Measurements from ENCODE around the gene SMIM13. TPM values are rescaled to one million over a fixed set of nuclear protein-coding genes. Genes with fewer than 3 reads are reported as not detected.

The SMIM13 gene
- total RNA-seq, 1 donor from 2014 or later: 5.8 TPM

GRCh38 chr6:11166948-11167347 lies 73.3 kb downstream of the SMIM13 start:
- DNase-seq (no peak), ATAC-seq (ENCODE audit: low read depth) (no peak)
- TF ChIP-seq CTCF (IDR thresholded peaks at IDR 0.05): no peak
- H3K27me3 Mint-ChIP-seq: no peaks in the 10 kb centered on the region
- no peaks in the 10 kb centered on the region for H3K9me3 Mint-ChIP-seq
- H3K4me3 Mint-ChIP-seq: no peak overlapping the region
- ChIA-PET POLR2A (interaction anchor here (0.6 kb wide), 1 partner anchor 25 kb away, joined by 3 read pairs; no protein-coding TSS in a partner anchor), CTCF (interaction anchor here (0.6 to 1.9 kb wide), 3 partner anchors 23 to 330 kb away, joined by 3 to 14 read pairs (median 3); no protein-coding TSS in a partner anchor)
- intact Hi-C loops (cut with micrococcal nuclease): no loop called here
- H3K36me3 Mint-ChIP-seq (ENCODE audit: low read depth): no peaks in the 10 kb centered on the region
- H3K27ac Mint-ChIP-seq: no peak overlapping the region
- H3K4me1 Mint-ChIP-seq: no peaks in the 10 kb centered on the region

- no peak for ATAC-seq (ENCODE audit: low read depth)
- ChIA-PET POLR2A (no interaction called here), CTCF (interaction anchor here (1.9 kb wide), 1 partner anchor 328 kb away, joined by 14 read pairs; no protein-coding TSS in a partner anchor)
- Mint-ChIP-seq H3K4me1 (peaks cover 9% of the 10 kb centered on the region), H3K9me3 (no peaks in the 10 kb centered on the region), H3K27me3 (no peaks in the 10 kb centered on the region), H3K4me3 (no peak overlapping the region), H3K27ac (no peak overlapping the region), H3K36me3 (ENCODE audit: low read depth) (no peaks in the 10 kb centered on the region)
- no peak for DNase-seq
- no peak for TF ChIP-seq CTCF (IDR thresholded peaks at IDR 0.05)
- intact Hi-C loops (cut with micrococcal nuclease): no loop called here
Measured at GRCh38 chr6:11168091-11168635, 74.5 kb downstream of the SMIM13 start.

- CTCF ChIA-PET: interaction anchor here (0.6 to 7.5 kb wide), 17 partner anchors 9 to 404 kb away, joined by 3 to 157 read pairs (median 4); no protein-coding TSS in a partner anchor
- ATAC-seq (ENCODE audit: low read depth) (no peak), DNase-seq (no peak)
- no peak overlapping the region for H3K27ac Mint-ChIP-seq
- POLR2A ChIA-PET: interaction anchor here (1.0 to 2.4 kb wide), 2 partner anchors 289 to 324 kb away, joined by 3 to 5 read pairs; no protein-coding TSS in a partner anchor
- H3K4me1 Mint-ChIP-seq: peaks cover 9% of the 10 kb centered on the region
- no peak overlapping the region for H3K4me3 Mint-ChIP-seq
- H3K9me3 Mint-ChIP-seq: no peaks in the 10 kb centered on the region
- no peak for TF ChIP-seq CTCF (IDR thresholded peaks at IDR 0.05)
- intact Hi-C loops (cut with micrococcal nuclease): loop anchor here (1.0 to 5.0 kb wide), 8 partner anchors 28 to 403 kb away; partner anchors contain the start of gene NEDD9
- no peaks in the 10 kb centered on the region for H3K36me3 Mint-ChIP-seq (ENCODE audit: low read depth)
- H3K27me3 Mint-ChIP-seq: no peaks in the 10 kb centered on the region
Measured at GRCh38 chr6:11171952-11172351, 78.3 kb downstream of the SMIM13 start.

- peak; percentile 89 for TF ChIP-seq CTCF (IDR thresholded peaks at IDR 0.05)
- H3K36me3 Mint-ChIP-seq (ENCODE audit: low read depth): no peaks in the 10 kb centered on the region
- H3K4me3 Mint-ChIP-seq: peak overlapping the region; percentile 42
- DNase-seq (peak; percentile 68), ATAC-seq (ENCODE audit: low read depth) (peak; percentile 77)
- no peak overlapping the region for H3K27ac Mint-ChIP-seq
- H3K9me3 Mint-ChIP-seq: no peaks in the 10 kb centered on the region
- H3K27me3 Mint-ChIP-seq: no peaks in the 10 kb centered on the region
- H3K4me1 Mint-ChIP-seq: peaks cover 9% of the 10 kb centered on the region
- intact Hi-C loops (cut with micrococcal nuclease): loop anchor here (1.0 to 5.0 kb wide), 8 partner anchors 28 to 403 kb away; partner anchors contain the start of gene NEDD9
- CTCF ChIA-PET: interaction anchor here (0.6 to 7.5 kb wide), 16 partner anchors 16 to 403 kb away, joined by 3 to 157 read pairs (median 4); no protein-coding TSS in a partner anchor
- POLR2A ChIA-PET: interaction anchor here (1.0 to 2.4 kb wide), 2 partner anchors 288 to 323 kb away, joined by 3 to 5 read pairs; no protein-coding TSS in a partner anchor
Measured at GRCh38 chr6:11172501-11173327, 79.1 kb downstream of the SMIM13 start.
